ENCODE results near the gene FREM2. TPM values are rescaled to one million over a fixed set of nuclear protein-coding genes. Genes with fewer than 3 reads are reported as not detected.

FREM2 gene
- total and polyA plus RNA-seq, 3 donors from 2014 or later, result 0.80 to 5.5 (median 4.4) TPM

GRCh38 chr13:38713046-38713445 is 26.2 kb downstream of the FREM2 start:
- DNase-seq, result no peak
- Histone ChIP-seq H3K4me3 (no peak overlapping the region), H3K4me1 (no peaks in the 10 kb centered on the region), H3K27ac (no peak overlapping the region), H3K36me3 (ENCODE audit: low read depth, missing control alignments) (no peaks in the 10 kb centered on the region), H3K27me3 (no peaks in the 10 kb centered on the region), H3K9me3 (no peaks in the 10 kb centered on the region)
- intact Hi-C loops (cut with DNase I; ENCODE audit: low total_unique reads), result no loop called here
- 79 to 80% methylated on average over 2 of the region's 2 CpGs for WGBS, 2 donors
- TF ChIP-seq, protein P1, sequence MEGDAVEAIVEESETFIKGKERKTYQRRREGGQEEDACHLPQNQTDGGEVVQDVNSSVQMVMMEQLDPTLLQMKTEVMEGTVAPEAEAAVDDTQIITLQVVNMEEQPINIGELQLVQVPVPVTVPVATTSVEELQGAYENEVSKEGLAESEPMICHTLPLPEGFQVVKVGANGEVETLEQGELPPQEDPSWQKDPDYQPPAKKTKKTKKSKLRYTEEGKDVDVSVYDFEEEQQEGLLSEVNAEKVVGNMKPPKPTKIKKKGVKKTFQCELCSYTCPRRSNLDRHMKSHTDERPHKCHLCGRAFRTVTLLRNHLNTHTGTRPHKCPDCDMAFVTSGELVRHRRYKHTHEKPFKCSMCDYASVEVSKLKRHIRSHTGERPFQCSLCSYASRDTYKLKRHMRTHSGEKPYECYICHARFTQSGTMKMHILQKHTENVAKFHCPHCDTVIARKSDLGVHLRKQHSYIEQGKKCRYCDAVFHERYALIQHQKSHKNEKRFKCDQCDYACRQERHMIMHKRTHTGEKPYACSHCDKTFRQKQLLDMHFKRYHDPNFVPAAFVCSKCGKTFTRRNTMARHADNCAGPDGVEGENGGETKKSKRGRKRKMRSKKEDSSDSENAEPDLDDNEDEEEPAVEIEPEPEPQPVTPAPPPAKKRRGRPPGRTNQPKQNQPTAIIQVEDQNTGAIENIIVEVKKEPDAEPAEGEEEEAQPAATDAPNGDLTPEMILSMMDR (IDR thresholded peaks at IDR 0.05), result no peak

- no peak for TF ChIP-seq POLR2A (IDR thresholded peaks at IDR 0.05)
- TF ChIP-seq, protein P1 (IDR thresholded peaks at IDR 0.05), result no peak
- H3K27ac ChIP-seq, result no peak overlapping the region
- H3K9me3 ChIP-seq, result no peaks in the 10 kb centered on the region
- intact Hi-C loops (cut with DNase I; ENCODE audit: low total_unique reads), result no loop called here
- no peak for DNase-seq
- H3K4me1 ChIP-seq, result no peaks in the 10 kb centered on the region
- H3K36me3 ChIP-seq (ENCODE audit: low read depth, missing control alignments), result no peaks in the 10 kb centered on the region
- H3K4me3 ChIP-seq, result no peak overlapping the region
- 73 to 76% methylated on average over 4 of the region's 4 CpGs for WGBS, 2 donors
- no peaks in the 10 kb centered on the region for H3K27me3 ChIP-seq
Observed at GRCh38 chr13:38718374-38718773, 31.5 kb downstream of the FREM2 start.

- TF ChIP-seq, protein P1 (IDR thresholded peaks at IDR 0.05), result no peak
- TF ChIP-seq POLR2A (IDR thresholded peaks at IDR 0.05), result no peak
- Histone ChIP-seq H3K27ac (no peak overlapping the region), H3K36me3 (ENCODE audit: low read depth, missing control alignments) (no peaks in the 10 kb centered on the region), H3K27me3 (no peaks in the 10 kb centered on the region), H3K9me3 (no peaks in the 10 kb centered on the region), H3K4me1 (no peaks in the 10 kb centered on the region), H3K4me3 (no peak overlapping the region)
- intact Hi-C loops (cut with DNase I; ENCODE audit: low total_unique reads), result no loop called here
- no peak for DNase-seq
- 85 to 87% methylated on average over 4 of the region's 4 CpGs for whole genome bisulfite sequencing, 2 donors
Observed at GRCh38 chr13:38730332-38730731, 43.5 kb downstream of the FREM2 start.

DNA sequence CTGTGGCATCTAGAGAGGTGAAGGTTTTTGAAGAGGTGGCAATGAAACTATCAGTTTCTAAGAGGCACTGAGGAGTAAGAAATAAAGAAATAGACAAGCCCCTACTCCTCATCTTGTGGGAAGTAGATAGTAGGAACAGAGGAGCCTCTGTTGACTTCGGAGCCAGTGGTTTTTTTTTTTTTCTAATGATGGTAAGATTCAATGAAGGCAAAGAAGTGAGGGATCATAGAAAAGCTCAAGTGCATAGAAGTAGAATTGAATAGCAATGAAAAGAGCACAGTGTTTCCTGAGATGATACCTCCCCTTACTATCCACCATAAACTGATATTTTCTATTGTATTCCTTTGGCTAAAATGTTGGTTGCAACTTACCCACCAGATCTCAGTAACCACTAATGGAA is 46.3 kb downstream of the FREM2 start:
- TF ChIP-seq, protein P1 (IDR thresholded peaks at IDR 0.05), result no peak
- no peak for TF ChIP-seq POLR2A (IDR thresholded peaks at IDR 0.05)
- no peak for DNase-seq
- 59 to 74% methylated on average over 1 of the region's 1 CpG for WGBS, 2 donors
- Histone ChIP-seq H3K36me3 (ENCODE audit: low read depth, missing control alignments) (no peaks in the 10 kb centered on the region), H3K27me3 (no peaks in the 10 kb centered on the region), H3K4me1 (no peaks in the 10 kb centered on the region), H3K27ac (no peak overlapping the region), H3K9me3 (no peaks in the 10 kb centered on the region), H3K4me3 (no peak overlapping the region)
- intact Hi-C loops (cut with DNase I; ENCODE audit: low total_unique reads), result no loop called here

- no peak overlapping the region for H3K27ac ChIP-seq
- H3K4me3 ChIP-seq, result no peak overlapping the region
- H3K9me3 ChIP-seq, result no peaks in the 10 kb centered on the region
- no peak for TF ChIP-seq POLR2A (IDR thresholded peaks at IDR 0.05)
- TF ChIP-seq, protein P1 (IDR thresholded peaks at IDR 0.05), result no peak
- DNase-seq, result peak; percentile 23
- no peaks in the 10 kb centered on the region for H3K27me3 ChIP-seq
- no peaks in the 10 kb centered on the region for H3K4me1 ChIP-seq
- H3K36me3 ChIP-seq (ENCODE audit: low read depth, missing control alignments), result no peaks in the 10 kb centered on the region
- intact Hi-C loops (cut with DNase I; ENCODE audit: low total_unique reads), result no loop called here
- 50 to 53% methylated on average over 6 of the region's 6 CpGs for WGBS, 2 donors
Observed at GRCh38 chr13:38735665-38736440, 49.0 kb downstream of the FREM2 start.

All from testis (tissue), 3 donors.